ENCODE data around the gene PARM1.
"Not testable (repeated sequence)": the region's sequence is repeated elsewhere in the genome, so short reads cannot be mapped to it uniquely, and the experiment has no call there.

PARM1 gene

DNA sequence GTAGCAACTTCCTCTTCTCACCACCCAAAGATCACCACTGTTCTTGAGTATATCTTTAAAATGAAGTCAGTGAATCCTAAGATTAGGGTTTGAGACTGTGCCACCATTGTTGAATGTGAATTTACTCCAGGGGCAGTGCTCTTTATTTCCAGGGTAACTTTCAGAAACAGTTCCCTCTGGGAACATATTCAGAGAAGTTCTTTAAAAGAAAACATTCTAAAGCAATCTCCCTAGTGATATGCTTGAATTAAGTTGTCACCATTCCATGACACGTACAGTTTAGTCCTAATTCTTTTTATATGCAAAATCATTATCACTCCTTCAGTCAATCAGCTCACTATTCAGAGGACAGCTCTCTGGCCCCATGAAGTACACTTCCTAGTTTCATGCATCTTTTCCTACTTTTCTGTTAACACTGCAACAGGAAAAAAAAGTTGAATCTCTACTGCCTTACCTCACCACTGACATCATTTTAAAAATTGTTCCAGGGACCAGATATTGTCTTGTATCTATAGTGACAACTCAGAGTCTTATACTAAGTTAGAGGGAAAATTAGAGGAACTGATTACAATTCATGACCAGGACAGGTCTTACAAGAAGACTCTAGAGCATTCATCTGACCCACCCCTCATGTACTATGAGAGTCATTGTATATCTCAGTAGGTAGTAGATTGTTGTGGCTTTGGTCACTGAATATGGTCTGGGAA is 49.8 kb downstream of the PARM1 start:
- in situ Hi-C loops (cut with MboI; ENCODE audit: low sequenced_read_pairs, unreplicated experiment): no loop called here
- DNase-seq (ENCODE audit: low spot score): no peak
- TF ChIP-seq, protein P1, sequence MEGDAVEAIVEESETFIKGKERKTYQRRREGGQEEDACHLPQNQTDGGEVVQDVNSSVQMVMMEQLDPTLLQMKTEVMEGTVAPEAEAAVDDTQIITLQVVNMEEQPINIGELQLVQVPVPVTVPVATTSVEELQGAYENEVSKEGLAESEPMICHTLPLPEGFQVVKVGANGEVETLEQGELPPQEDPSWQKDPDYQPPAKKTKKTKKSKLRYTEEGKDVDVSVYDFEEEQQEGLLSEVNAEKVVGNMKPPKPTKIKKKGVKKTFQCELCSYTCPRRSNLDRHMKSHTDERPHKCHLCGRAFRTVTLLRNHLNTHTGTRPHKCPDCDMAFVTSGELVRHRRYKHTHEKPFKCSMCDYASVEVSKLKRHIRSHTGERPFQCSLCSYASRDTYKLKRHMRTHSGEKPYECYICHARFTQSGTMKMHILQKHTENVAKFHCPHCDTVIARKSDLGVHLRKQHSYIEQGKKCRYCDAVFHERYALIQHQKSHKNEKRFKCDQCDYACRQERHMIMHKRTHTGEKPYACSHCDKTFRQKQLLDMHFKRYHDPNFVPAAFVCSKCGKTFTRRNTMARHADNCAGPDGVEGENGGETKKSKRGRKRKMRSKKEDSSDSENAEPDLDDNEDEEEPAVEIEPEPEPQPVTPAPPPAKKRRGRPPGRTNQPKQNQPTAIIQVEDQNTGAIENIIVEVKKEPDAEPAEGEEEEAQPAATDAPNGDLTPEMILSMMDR (IDR thresholded peaks at IDR 0.05; ENCODE audit: borderline replicate concordance, control extremely low read depth, extremely low read depth, insufficient read depth, missing control alignments): no peak

DNA sequence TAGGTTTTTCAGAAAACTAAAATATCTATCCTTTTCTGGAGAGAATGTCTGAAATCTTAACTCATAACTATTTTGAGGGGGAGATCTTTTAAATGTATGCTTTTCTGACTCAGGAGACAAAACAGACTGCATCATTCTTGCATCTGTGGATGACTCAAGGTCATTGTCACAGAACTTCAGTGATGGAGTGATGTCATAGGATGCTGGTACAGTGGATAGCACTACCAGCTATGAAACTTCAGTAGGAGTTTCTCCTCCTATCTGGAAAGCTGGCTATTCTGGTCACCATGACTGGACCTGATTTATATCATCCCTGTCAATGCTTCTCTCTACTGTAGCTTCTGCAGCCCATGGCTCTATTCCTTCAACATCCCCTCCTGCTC is 50.3 kb downstream of the PARM1 start:
- TF ChIP-seq, protein P1 (IDR thresholded peaks at IDR 0.05; ENCODE audit: borderline replicate concordance, control extremely low read depth, extremely low read depth, insufficient read depth, missing control alignments): no peak
- DNase-seq (ENCODE audit: low spot score): no peak
- in situ Hi-C loops (cut with MboI; ENCODE audit: low sequenced_read_pairs, unreplicated experiment): no loop called here

DNA sequence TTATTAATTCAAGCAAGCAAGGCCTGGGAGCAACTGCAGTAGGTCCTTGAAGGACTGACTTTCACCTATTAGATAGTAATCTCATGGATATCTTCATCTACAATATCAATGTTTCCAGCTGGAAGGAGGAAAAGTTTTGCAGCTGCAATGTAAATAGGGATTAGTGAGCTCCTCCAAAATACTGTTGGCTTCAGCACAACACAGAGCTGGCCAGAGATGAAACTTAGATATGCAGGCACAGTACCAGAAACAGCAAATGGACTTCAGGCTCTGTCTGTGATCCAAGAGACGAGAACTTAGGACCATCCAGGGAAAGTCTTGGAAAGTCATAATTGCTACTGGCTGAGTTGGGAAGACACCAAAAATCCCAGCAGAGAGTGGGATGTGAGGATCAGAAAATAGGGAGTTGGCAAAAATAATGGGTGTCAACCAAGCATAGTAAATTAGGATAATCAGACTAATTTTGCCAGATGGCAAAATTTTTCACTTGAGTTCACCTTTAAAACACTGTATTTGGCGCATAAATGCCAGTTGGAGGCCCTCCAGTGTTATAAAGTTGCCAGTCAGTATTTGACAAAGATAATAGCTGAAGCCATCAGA is 57.5 kb downstream of the PARM1 start:
- DNase-seq (ENCODE audit: low spot score): no peak
- TF ChIP-seq, protein P1 (IDR thresholded peaks at IDR 0.05; ENCODE audit: borderline replicate concordance, control extremely low read depth, extremely low read depth, insufficient read depth, missing control alignments): no peak
- in situ Hi-C loops (cut with MboI; ENCODE audit: low sequenced_read_pairs, unreplicated experiment): no loop called here

DNA sequence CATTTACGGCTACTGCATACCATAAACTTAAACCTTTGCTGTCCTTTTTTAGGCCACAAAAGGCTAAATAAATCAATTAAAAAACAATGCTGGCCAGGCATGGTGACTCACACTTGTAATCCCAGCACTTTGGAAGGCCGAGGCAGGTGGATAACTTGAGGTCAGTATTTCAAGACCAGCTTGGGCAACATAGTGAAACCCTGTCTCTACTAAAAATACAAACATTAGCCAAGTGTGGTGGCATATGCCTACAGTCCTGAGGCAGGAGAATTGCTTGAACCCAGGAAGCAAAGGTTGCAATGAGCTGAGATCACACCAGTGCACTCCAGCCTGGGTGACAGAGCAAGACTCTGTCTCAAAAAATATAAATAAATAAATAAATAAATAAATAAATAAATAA is 61.5 kb downstream of the PARM1 start:
- DNase-seq (ENCODE audit: low spot score); in situ Hi-C loops (cut with MboI; ENCODE audit: low sequenced_read_pairs, unreplicated experiment): not testable (repeated sequence)

DNA sequence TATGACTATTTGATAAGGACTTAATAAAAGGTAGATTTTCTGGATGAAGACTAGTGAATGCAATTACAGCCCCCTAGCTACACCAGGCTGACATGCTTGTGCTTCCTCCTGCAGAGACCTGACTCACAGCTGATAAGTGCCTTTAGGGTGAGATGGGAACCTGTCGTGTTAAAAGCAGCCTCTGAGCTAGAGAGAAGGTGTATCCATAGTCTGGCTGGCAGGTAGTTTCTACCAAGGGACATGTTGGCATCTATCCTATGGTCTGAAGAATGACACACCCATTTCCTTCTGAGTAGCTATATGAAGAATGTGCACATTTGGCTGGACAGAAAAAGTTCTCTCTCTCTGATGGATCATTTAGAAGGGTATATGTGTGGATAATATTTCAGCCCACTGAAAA is 64.1 kb downstream of the PARM1 start:
- no peak for DNase-seq (ENCODE audit: low spot score)
- in situ Hi-C loops (cut with MboI; ENCODE audit: low sequenced_read_pairs, unreplicated experiment): no loop called here
- TF ChIP-seq, protein P1 (IDR thresholded peaks at IDR 0.05; ENCODE audit: borderline replicate concordance, control extremely low read depth, extremely low read depth, insufficient read depth, missing control alignments): no peak

DNA sequence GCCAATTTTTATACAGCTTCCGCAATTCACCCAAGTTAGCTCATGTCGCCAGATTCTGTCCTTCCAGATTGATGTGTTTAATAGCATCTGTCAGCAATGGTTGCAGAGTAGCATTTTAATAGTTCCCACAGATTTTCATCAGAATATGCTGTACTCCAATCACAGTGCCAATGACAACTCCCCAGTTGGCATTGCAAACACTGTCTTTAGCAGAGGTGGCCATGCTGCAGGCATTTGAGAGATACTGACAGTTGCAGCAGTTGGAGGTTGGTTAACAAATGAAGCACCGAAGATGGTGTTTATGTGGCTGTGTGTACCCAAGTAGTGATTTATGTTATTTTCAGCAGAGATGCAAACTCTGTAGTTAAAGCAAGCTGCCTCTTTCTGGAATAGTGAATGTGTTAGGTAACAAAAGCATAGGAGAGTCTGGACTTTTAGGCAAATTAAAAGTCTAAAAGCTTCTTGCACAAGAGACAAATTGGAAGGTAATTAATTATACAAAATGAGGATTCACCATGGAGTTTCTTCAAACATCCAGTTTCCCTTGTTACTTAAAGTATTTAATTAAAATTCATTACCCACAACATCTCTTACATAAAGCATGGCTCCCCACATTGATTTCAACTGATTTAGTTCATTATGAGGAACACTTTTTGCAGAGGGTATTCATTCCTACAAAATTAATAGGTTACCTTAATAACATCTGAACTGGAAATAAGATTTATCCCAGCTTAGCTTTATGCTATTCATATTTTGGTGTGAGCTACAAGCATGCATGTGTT is 65.2 kb downstream of the PARM1 start:
- TF ChIP-seq, protein P1 (IDR thresholded peaks at IDR 0.05; ENCODE audit: borderline replicate concordance, control extremely low read depth, extremely low read depth, insufficient read depth, missing control alignments): no peak
- in situ Hi-C loops (cut with MboI; ENCODE audit: low sequenced_read_pairs, unreplicated experiment): no loop called here
- no peak for DNase-seq (ENCODE audit: low spot score)

Data from GM13976 (cell line).